HepG2 (cell line): Measurements from ENCODE around the gene TRIM10. TPM values are rescaled to one million over a fixed set of nuclear protein-coding genes. Genes with fewer than 3 reads are reported as not detected.

Source experiments
- AKAP8 ChIP-seq: sonication (generic); formaldehyde crosslinking; IDR thresholded peaks from 2 replicates; pipeline ENCODE4 v1.5.1; 2020; ENCODE audit warnings: mild to moderate bottlenecking, missing genetic modification reagents
- ARNTL ChIP-seq: sonication (generic); formaldehyde crosslinking; IDR thresholded peaks from 2 replicates; pipeline ENCODE4 v1.4.0; 2020; ENCODE audit warnings: mild to moderate bottlenecking, missing genetic modification reagents
- ATF2 ChIP-seq: sonication (generic); formaldehyde crosslinking; IDR thresholded peaks from 2 replicates; pipeline ENCODE4 v1.4.0; 2020; ENCODE audit warnings: missing genetic modification reagents
- MAFF ChIP-seq: IDR thresholded peaks from 2 replicates; pipeline ENCODE4 v1.6.1; 2011; ENCODE audit warnings: low read depth, low read length, improper control_type of control experiment
- PCBP2 ChIP-seq: fragments of 200-400 bp; formaldehyde crosslinking; optimal IDR thresholded peaks from 2 replicates; pipeline ENCODE3; 2018; ENCODE audit warnings: low read length, low read depth; ENCODE audit not compliant: poor library complexity, severe bottlenecking
- PRPF4 ChIP-seq: fragments of 200-400 bp; formaldehyde crosslinking; IDR thresholded peaks from 2 replicates; pipeline ENCODE4 v1.6.1; 2016; ENCODE audit warnings: low read length, low read depth; ENCODE audit not compliant: poor library complexity, severe bottlenecking
- RBFOX2 ChIP-seq: fragments of 200-400 bp; formaldehyde crosslinking; IDR thresholded peaks from 2 replicates; pipeline ENCODE4 v1.6.1; 2017; ENCODE audit warnings: low read depth, mild to moderate bottlenecking, low read length
- SCMH1 ChIP-seq: sonication (generic); formaldehyde crosslinking; IDR thresholded peaks from 2 replicates; pipeline ENCODE4 v1.9.0; 2021; ENCODE audit warnings: missing genetic modification reagents, mild to moderate bottlenecking, borderline replicate concordance
- TARDBP ChIP-seq: sonication (generic); formaldehyde crosslinking; IDR thresholded peaks from 2 replicates; pipeline ENCODE4 v1.8.0; 2022; ENCODE audit warnings: mild to moderate bottlenecking, missing genetic modification reagents
- THYN1 ChIP-seq: sonication (generic); formaldehyde crosslinking; IDR thresholded peaks from 2 replicates; pipeline ENCODE4 v1.8.1; 2023; ENCODE audit warnings: low read depth, mild to moderate bottlenecking, moderate library complexity, missing genetic modification reagents, borderline replicate concordance
- ZBTB37 ChIP-seq: sonication (generic); formaldehyde crosslinking; IDR thresholded peaks from 2 replicates; pipeline ENCODE4 v1.4.0; 2020; ENCODE audit warnings: mild to moderate bottlenecking, missing genetic modification reagents
- ZFX ChIP-seq: sonication (generic); formaldehyde crosslinking; IDR thresholded peaks from 2 replicates; pipeline ENCODE4 v1.4.0; 2020; ENCODE audit warnings: mild to moderate bottlenecking, low read depth, missing genetic modification reagents, moderate library complexity
- ZMYM2 ChIP-seq: sonication (generic); formaldehyde crosslinking; IDR thresholded peaks from 2 replicates; pipeline ENCODE4 v1.8.0; 2022; ENCODE audit warnings: mild to moderate bottlenecking, missing genetic modification reagents
- ZNF256 ChIP-seq: sonication (generic); formaldehyde crosslinking; conservative IDR thresholded peaks from 2 replicates; pipeline ENCODE4 v1.4.0; 2020; ENCODE audit warnings: missing genetic modification reagents
- ZNF260 ChIP-seq: sonication (generic); formaldehyde crosslinking; IDR thresholded peaks from 2 replicates; pipeline ENCODE4 v1.4.0; 2020; ENCODE audit warnings: missing genetic modification reagents, low read depth, mild to moderate bottlenecking, borderline replicate concordance
- ZNF263 ChIP-seq: sonication (generic); formaldehyde crosslinking; IDR thresholded peaks from 2 replicates; pipeline ENCODE4 v1.4.0; 2020; ENCODE audit warnings: missing genetic modification reagents
- ZNF407 ChIP-seq: sonication (generic); formaldehyde crosslinking; IDR thresholded peaks from one replicate; pipeline ENCODE4 v1.5.1; 2020; ENCODE audit warnings: mild to moderate bottlenecking, missing genetic modification reagents; ENCODE audit errors: not compliant biosample characterization
- ZNF496 ChIP-seq: sonication (generic); formaldehyde crosslinking; IDR thresholded peaks from 2 replicates; pipeline ENCODE4 v1.8.1; 2023; ENCODE audit warnings: mild to moderate bottlenecking, moderate library complexity, missing genetic modification reagents; ENCODE audit not compliant: insufficient replicate concordance
- ZNF567 ChIP-seq: sonication (generic); formaldehyde crosslinking; IDR thresholded peaks from 2 replicates; pipeline ENCODE4 v1.8.1; 2023; ENCODE audit warnings: mild to moderate bottlenecking, missing genetic modification reagents, borderline replicate concordance
- polyA plus RNA-seq, 8 experiments: library from polyadenylated mRNA; depleted of rRNA in 3 of 8; stranded (reverse) in 7 of 8; unstranded in 1 of 8; fragments of >200 nt; fragmentation: Illumina TruSeq in 4 of 8; extraction: Trizol in 4 of 8; gene quantifications; 2 replicates each; pipeline versions ENCODE4 v1.2.1 to v1.2.3, GENCODE V29; 2011 to 2016; ENCODE audit warnings: low read depth in 4 of 8, missing spikeins in 1 of 8, mixed read lengths in 1 of 8; ENCODE audit not compliant: insufficient read depth in 1 of 8
- total RNA-seq, 5 experiments: library from RNA; depleted of rRNA; stranded (reverse); fragments of >200 nt; fragmentation: Illumina TruSeq; extraction: Trizol; gene quantifications; 2 replicates each; pipeline ENCODE4 v1.2.3, GENCODE V29; 2016; ENCODE audit warnings: low read depth in 1 of 5

Gene TRIM10
- total and polyA plus RNA-seq, 2 of the 13 experiments (the other 11 are each of a cell fraction or from before 2014, with no cell fraction given) = 4.1 to 6.8 TPM

GRCh38 chr6:30200551-30201281 is 39.7 kb upstream of the TRIM10 start (continued):
- TF ChIP-seq ZNF407 (CRISPR knock-in tag) = no peak
- TF ChIP-seq TARDBP (CRISPR knock-in tag) = no peak; the same call in 1 of the 2 replicates
- TF ChIP-seq ZNF256 (CRISPR knock-in tag) = no peak
- TF ChIP-seq SCMH1 (CRISPR knock-in tag) = no peak
- no peak for TF ChIP-seq AKAP8
- no peak for TF ChIP-seq ZNF496
- no peak for TF ChIP-seq ARNTL
- TF ChIP-seq ATF2 (CRISPR knock-in tag) = no peak
- no peak for TF ChIP-seq ZNF260 (CRISPR knock-in tag)
- TF ChIP-seq THYN1 (CRISPR knock-in tag) = no peak
- no peak for TF ChIP-seq ZFX
- TF ChIP-seq RBFOX2 = no peak
- TF ChIP-seq ZBTB37 (CRISPR knock-in tag) = no peak
- no peak for TF ChIP-seq PRPF4
- no peak for TF ChIP-seq MAFF
- TF ChIP-seq ZNF567 (CRISPR knock-in tag) = no peak
- 0 out of 2 replicates have a peak, but pooled peaks have one; percentile 18 for TF ChIP-seq ZNF263
- no peak for TF ChIP-seq PCBP2
- peak; percentile 48; the same call in 1 of the 2 replicates for TF ChIP-seq ZMYM2 (CRISPR knock-in tag)
